Vagina (tissue), 2 donors: ENCODE data around the gene ZNF516. TPM values are rescaled to one million over a fixed set of nuclear protein-coding genes. Genes with fewer than 3 reads are reported as not detected.

Experiments used
- DNase-seq, 2 donors: peaks; one replicate each; pipeline ENCODE4 v3.0.0-alpha.2; 2017; ENCODE audit errors: extremely low spot score in 2 of 2
- H3K27ac ChIP-seq: fragments of 200-600 bp; sonication (generic); one replicate; pipeline ENCODE4 v1.5.1; 2019
- H3K27me3 ChIP-seq: fragments of 200-600 bp; sonication (generic); one replicate; pipeline ENCODE4 v1.5.1; 2019
- H3K36me3 ChIP-seq, 2 donors: fragments of 200-600 bp; sonication (generic); one replicate each; pipeline ENCODE4 v1.5.1; 2017 to 2019
- H3K4me1 ChIP-seq: fragments of 200-600 bp; sonication (generic); one replicate; pipeline ENCODE4 v1.5.1; 2019
- H3K4me3 ChIP-seq, 2 donors: fragments of 200-600 bp; sonication (generic); 1 replicate in 1 of 2; 2 replicates in 1 of 2; pipeline ENCODE4 v1.5.1; 2016 to 2019
- H3K9me3 ChIP-seq: fragments of 200-600 bp; sonication (generic); one replicate; pipeline ENCODE4 v1.5.1; 2019
- POLR2A ChIP-seq, 2 donors: fragments of 450-650 bp; IDR thresholded peaks; one replicate each; pipeline ENCODE4 v1.6.1; 2017; ENCODE audit warnings: antibody characterized with exemption in 2 of 2, mild to moderate bottlenecking in 2 of 2, moderate library complexity in 2 of 2
- POLR2AphosphoS5 ChIP-seq, 2 donors: sonication (generic); formaldehyde crosslinking; IDR thresholded peaks; one replicate each; pipeline ENCODE4 v1.9.0; 2017; ENCODE audit warnings: antibody characterized with exemption in 2 of 2, mild to moderate bottlenecking in 2 of 2, low read depth in 1 of 2; ENCODE audit not compliant: insufficient read depth in 1 of 2
- intact Hi-C: fragments of 100-400 bp; cut with DNase I; formaldehyde crosslinking; loops from one replicate; pipeline ENCODE4 v1.15.1; 2023
- total RNA-seq: library from RNA; depleted of rRNA; stranded (reverse); fragments of >200 nt; gene quantifications from one replicate; pipeline ENCODE4 v1.2.3, GENCODE V29; 2016
- TF ChIP-seq, protein P1 (sequence below), 3 experiments: fragments of 450-650 bp in 2 of 3; fragments of 200-600 bp in 1 of 3; sonication (generic) in 1 of 3; IDR thresholded peaks; one replicate each; pipeline ENCODE4 v1.5.1; 2017 to 2019; ENCODE audit warnings: antibody characterized with exemption in 3 of 3, mild to moderate bottlenecking in 2 of 3, moderate library complexity in 2 of 3

ZNF516 gene
- total RNA-seq, 1 donor from 2014 or later = 46.4 TPM

DNA sequence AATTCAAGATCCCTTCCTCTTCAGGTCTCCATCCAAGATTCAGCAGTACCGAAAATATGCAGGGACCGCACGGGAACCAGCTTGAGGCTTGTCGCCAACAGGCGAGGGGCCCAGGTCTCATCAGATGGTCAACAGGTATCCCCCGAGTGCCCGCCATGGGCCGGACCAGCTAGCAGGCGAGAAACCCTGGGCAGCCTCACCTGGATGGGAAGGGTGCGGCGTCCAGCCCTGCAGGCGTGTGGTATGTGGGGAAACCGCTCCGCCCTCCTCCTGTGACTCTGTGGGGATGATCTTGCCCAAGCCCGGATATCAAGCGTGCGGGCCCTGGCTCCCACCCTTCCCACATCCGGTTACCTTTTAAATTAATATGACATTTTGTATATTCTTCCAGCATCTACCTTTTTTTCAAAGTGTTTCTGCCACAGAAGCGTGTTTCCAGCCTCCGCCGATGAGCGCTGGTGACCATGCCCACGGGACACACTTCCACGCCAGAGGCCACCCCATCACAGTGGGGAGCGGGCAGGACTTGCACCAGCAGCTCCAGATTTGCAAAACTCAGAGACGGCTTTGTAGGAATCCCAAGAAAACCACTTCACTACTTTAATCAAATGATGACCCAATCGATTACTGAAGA is 33.2 kb downstream of the ZNF516 start:
- TF ChIP-seq POLR2A (IDR thresholded peaks at IDR 0.05) (no peak), POLR2AphosphoS5 (IDR thresholded peaks at IDR 0.05; ENCODE audit: insufficient read depth in 1 of 2, low read depth in 1 of 2) (peak in 1 of 2 donors; percentile 6)
- TF ChIP-seq, protein P1, sequence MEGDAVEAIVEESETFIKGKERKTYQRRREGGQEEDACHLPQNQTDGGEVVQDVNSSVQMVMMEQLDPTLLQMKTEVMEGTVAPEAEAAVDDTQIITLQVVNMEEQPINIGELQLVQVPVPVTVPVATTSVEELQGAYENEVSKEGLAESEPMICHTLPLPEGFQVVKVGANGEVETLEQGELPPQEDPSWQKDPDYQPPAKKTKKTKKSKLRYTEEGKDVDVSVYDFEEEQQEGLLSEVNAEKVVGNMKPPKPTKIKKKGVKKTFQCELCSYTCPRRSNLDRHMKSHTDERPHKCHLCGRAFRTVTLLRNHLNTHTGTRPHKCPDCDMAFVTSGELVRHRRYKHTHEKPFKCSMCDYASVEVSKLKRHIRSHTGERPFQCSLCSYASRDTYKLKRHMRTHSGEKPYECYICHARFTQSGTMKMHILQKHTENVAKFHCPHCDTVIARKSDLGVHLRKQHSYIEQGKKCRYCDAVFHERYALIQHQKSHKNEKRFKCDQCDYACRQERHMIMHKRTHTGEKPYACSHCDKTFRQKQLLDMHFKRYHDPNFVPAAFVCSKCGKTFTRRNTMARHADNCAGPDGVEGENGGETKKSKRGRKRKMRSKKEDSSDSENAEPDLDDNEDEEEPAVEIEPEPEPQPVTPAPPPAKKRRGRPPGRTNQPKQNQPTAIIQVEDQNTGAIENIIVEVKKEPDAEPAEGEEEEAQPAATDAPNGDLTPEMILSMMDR (IDR thresholded peaks at IDR 0.05) = no peak
- H3K36me3 ChIP-seq = no peaks in the 10 kb centered on the region
- no peak overlapping the region for H3K27ac ChIP-seq
- peaks cover 62% of the 10 kb centered on the region for H3K4me1 ChIP-seq
- H3K9me3 ChIP-seq = no peaks in the 10 kb centered on the region
- no peak overlapping the region for H3K4me3 ChIP-seq
- intact Hi-C loops = no loop called here
- no peaks in the 10 kb centered on the region for H3K27me3 ChIP-seq
- DNase-seq = peak in 1 of 2 donors; percentile 62

DNA sequence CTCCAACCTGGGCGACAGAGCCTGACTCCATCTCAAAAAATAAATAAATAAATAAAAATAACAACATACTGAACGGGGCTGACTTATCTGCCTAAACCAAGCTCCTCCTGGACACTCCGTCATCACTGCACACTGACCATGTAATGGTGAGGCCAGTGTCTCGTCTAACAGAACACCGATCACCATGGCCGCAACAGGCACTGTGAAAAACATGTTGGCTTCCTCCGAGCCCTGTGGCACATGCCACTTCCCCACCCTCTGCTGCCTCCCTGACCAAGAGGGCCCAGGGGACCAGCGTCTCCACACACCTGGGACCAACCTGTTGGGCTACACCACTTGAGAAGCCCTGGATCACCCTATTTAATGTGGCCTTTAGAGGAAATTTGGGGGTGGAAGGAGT is 33.9 kb downstream of the ZNF516 start:
- Histone ChIP-seq H3K36me3 (no peaks in the 10 kb centered on the region), H3K4me3 (no peak overlapping the region), H3K27ac (peak overlapping the region; percentile 80), H3K9me3 (no peaks in the 10 kb centered on the region), H3K4me1 (peaks cover 61% of the 10 kb centered on the region), H3K27me3 (no peaks in the 10 kb centered on the region)
- intact Hi-C loops = no loop called here
- peak in 1 of 2 donors; percentile 8 for TF ChIP-seq POLR2AphosphoS5 (IDR thresholded peaks at IDR 0.05; ENCODE audit: insufficient read depth in 1 of 2, low read depth in 1 of 2)
- TF ChIP-seq, protein P1 (IDR thresholded peaks at IDR 0.05) = no peak
- peak in 1 of 2 donors; percentile 72 for DNase-seq

DNA sequence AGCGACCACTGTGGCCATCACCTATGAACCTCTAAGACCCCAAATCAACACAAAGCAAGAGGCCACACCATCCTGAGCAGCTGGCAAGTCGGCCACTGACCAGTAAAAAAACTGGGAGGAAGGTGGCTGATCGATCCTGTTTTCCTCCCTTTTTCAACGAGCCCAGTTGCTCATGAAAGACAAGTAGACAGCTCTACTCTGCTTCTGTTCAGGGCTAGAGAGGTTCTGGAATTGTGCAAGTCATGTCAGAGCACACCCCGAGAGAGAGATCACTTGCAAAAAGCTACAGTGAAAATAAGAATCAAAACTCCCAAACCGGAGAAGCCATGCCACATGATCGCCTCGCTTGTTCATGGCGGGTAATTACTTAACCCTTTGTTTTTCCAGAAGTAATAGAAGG is 34.6 kb downstream of the ZNF516 start:
- peaks cover 61% of the 10 kb centered on the region for H3K4me1 ChIP-seq

DNA sequence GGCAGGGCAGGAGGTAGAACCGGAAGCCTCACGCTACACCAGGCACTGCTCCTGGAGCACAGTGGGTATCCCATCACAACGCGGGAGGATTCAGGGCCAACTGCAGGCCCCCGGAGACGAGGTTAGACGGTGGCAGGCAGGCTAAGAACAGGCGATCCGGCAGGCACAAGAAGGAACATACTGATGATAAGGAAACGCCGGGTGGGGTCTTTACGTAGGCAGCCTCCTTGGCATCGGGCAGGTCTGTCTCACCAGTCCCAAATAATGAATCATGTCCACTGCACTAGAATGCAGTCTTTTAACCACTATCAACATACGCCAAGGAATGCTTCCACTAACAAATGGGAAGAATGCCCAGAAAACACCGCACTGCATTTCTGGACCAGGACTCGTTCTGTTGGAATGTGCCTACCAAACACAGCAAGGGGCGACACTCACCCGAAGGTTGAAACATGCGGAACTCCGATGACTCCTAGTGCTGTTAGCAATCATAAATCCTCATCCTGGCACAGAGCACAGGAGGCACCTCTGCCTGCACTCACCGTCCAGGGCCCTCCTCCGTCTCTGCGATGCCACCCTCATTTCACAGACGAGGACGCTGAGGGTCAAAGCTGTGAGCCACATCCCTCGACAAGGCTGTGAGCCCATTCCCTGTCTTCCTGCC is 35.2 kb downstream of the ZNF516 start:
- H3K27me3 ChIP-seq = no peaks in the 10 kb centered on the region
- peaks cover 61% of the 10 kb centered on the region for H3K4me1 ChIP-seq
- H3K4me3 ChIP-seq = peak overlapping the region; percentile 16 to 28
- no peaks in the 10 kb centered on the region for H3K9me3 ChIP-seq
- H3K27ac ChIP-seq = peak overlapping the region; percentile 80
- peak; percentile 81 to 90 for DNase-seq
- intact Hi-C loops = no loop called here
- no peaks in the 10 kb centered on the region for H3K36me3 ChIP-seq
- no peak for TF ChIP-seq POLR2A (IDR thresholded peaks at IDR 0.05)
- TF ChIP-seq POLR2AphosphoS5 (IDR thresholded peaks at IDR 0.05; ENCODE audit: insufficient read depth in 1 of 2, low read depth in 1 of 2) = peak; percentile 26 to 68

More for the DNA sequence above, 34.6 kb downstream of the ZNF516 start:
- peak in 1 of 2 donors; percentile 86 for DNase-seq
- intact Hi-C loops = no loop called here
- Histone ChIP-seq H3K36me3 (no peaks in the 10 kb centered on the region), H3K27ac (peak overlapping the region; percentile 80), H3K4me3 (no peak overlapping the region), H3K9me3 (no peaks in the 10 kb centered on the region), H3K27me3 (no peaks in the 10 kb centered on the region)
- no peak for TF ChIP-seq POLR2AphosphoS5 (IDR thresholded peaks at IDR 0.05; ENCODE audit: insufficient read depth in 1 of 2, low read depth in 1 of 2)

DNA sequence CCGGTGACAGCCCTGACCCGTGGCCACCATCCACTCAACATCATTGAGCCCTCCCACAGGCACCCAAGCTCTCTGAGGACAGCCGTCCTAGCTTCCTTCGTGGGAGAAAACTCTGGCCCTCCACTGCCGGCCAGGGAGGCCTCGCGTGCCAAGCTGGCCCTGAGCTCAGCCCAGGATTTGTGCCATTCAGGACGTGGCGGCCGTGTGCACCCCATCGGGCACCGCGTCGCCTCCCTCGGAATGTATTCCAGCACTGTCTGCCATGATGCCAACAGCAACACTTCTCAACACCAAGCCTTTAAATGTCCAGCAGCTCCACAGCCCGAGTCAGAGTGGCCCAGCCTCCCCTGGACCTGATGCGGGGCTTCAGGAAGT is 35.7 kb downstream of the ZNF516 start:
- Histone ChIP-seq H3K4me1 (peaks cover 61% of the 10 kb centered on the region), H3K27me3 (no peaks in the 10 kb centered on the region), H3K27ac (peak overlapping the region; percentile 80), H3K4me3 (peak overlapping the region; percentile 16 to 28), H3K9me3 (no peaks in the 10 kb centered on the region), H3K36me3 (no peaks in the 10 kb centered on the region)
- TF ChIP-seq, protein P1 (IDR thresholded peaks at IDR 0.05) = no peak
- TF ChIP-seq POLR2AphosphoS5 (IDR thresholded peaks at IDR 0.05; ENCODE audit: insufficient read depth in 1 of 2, low read depth in 1 of 2) = no peak
- no peak for TF ChIP-seq POLR2A (IDR thresholded peaks at IDR 0.05)
- DNase-seq = peak in 1 of 2 donors; percentile 84
- intact Hi-C loops = no loop called here
